ENCODE results near the gene SEC16A.
"Not testable (repeated sequence)": the region's sequence is repeated elsewhere in the genome, so short reads cannot be mapped to it uniquely, and the experiment has no call there.

The SEC16A gene

GRCh38 chr9:136422876-136423275 is 60.0 kb downstream of the SEC16A start:
- DNase-seq, result no peak

GRCh38 chr9:136421791-136422190 is 61.0 kb downstream of the SEC16A start:
- DNase-seq, result no peak

GRCh38 chr9:136419092-136419420 is 63.8 kb downstream of the SEC16A start:
- no peak for DNase-seq

- DNase-seq, result no peak
These were observed 64.4 kb downstream of the SEC16A start for GRCh38 chr9:136418182-136419091.

- no peak for DNase-seq
These were observed 65.9 kb downstream of the SEC16A start for GRCh38 chr9:136416914-136417313.

GRCh38 chr9:136416427-136416826 is 66.4 kb downstream of the SEC16A start:
- no peak for DNase-seq

GRCh38 chr9:136412962-136413361 is 69.9 kb downstream of the SEC16A start:
- no peak for DNase-seq

GRCh38 chr9:136411378-136411777 is 71.5 kb downstream of the SEC16A start:
- no peak for DNase-seq

- peak; percentile 96 to 98 for DNase-seq
These were observed 72.1 kb downstream of the SEC16A start, which contains the start of the genes ENTR1 and PMPCA for GRCh38 chr9:136410500-136411287. TSS of gene ENTR1 (minus strand) at chr9:136410614. CDS start at chr9:136410397, 217 bp downstream. TSS of gene PMPCA (plus strand) at chr9:136410658. CDS start at chr9:136410669, 11 bp downstream.

GRCh38 chr9:136409557-136410455 is 73.0 kb downstream of the SEC16A start:
- DNase-seq, result peak; percentile 37 to 49

- no peak for DNase-seq
These were observed 74.9 kb downstream of the SEC16A start for GRCh38 chr9:136407911-136408310.

- DNase-seq, result not testable (repeated sequence)
These were observed 75.8 kb downstream of the SEC16A start for GRCh38 chr9:136407061-136407460.

- DNase-seq, result not testable (repeated sequence)
These were observed 76.9 kb downstream of the SEC16A start for GRCh38 chr9:136405904-136406303.

GRCh38 chr9:136405481-136405880 is 77.4 kb downstream of the SEC16A start:
- no peak for DNase-seq

- no peak for DNase-seq
These were observed 78.1 kb downstream of the SEC16A start for GRCh38 chr9:136404801-136405136.

GRCh38 chr9:136403915-136404800 is 78.7 kb downstream of the SEC16A start:
- DNase-seq, result peak in 1 of 2 donors; percentile 43

- peak; percentile 75 to 81 for DNase-seq
These were observed 79.3 kb downstream of the SEC16A start for GRCh38 chr9:136403538-136403914.

GRCh38 chr9:136402067-136402466 is 80.8 kb downstream of the SEC16A start:
- DNase-seq, result no peak

GRCh38 chr9:136401173-136401922 is 81.5 kb downstream of the SEC16A start:
- no peak for DNase-seq

- peak; percentile 84 for DNase-seq
These were observed 82.6 kb downstream of the SEC16A start, which contains the start of gene SNAPC4 for GRCh38 chr9:136400038-136400834. TSS of gene SNAPC4 (minus strand) at chr9:136400170. CDS start at chr9:136398428, 1,742 bp downstream.

All from activated CD4-positive, alpha-beta T cell treated with anti-CD3 and anti-CD28 coated beads for 4 hours (primary cell).